ENCODE results near the gene NFE2L3. TPM values are rescaled to one million over a fixed set of nuclear protein-coding genes. Genes with fewer than 3 reads are reported as not detected.

NFE2L3 gene
- total and polyA plus RNA-seq, 2 donors (not counting 1 experiment from before 2014, with no cell fraction given) = 1.4 to 1.6 TPM

DNA sequence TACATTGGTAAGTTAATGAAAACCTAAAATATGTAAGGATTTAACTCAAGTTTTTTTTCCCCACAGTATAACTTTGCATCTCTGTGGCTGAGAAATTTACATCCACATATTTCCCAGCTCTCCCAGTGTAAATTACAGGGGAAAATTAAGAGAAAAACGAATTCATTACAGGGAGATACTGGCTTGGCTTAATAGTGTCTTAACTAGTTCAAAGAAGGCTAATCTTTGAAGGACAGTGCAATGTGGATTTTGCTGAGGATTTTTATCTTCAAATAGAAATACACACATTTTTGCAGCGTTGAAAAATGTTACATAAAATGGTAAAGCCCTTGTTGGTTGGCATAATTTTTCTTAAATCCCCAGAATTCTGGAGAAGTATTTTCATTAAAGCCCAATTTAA lies 51.0 kb downstream of the NFE2L3 start:
- peak overlapping the region; percentile 100 for H3K9ac ChIP-seq (ENCODE audit: low read length)
- DNase-seq (no peak), ATAC-seq (ENCODE audit: low read depth) (no peak)
- TF ChIP-seq EZH2 (IDR thresholded peaks at IDR 0.05; ENCODE audit: borderline replicate concordance, insufficient read depth, low read depth, low read length, poor library complexity, severe bottlenecking) = no peak
- TF ChIP-seq, protein P1, sequence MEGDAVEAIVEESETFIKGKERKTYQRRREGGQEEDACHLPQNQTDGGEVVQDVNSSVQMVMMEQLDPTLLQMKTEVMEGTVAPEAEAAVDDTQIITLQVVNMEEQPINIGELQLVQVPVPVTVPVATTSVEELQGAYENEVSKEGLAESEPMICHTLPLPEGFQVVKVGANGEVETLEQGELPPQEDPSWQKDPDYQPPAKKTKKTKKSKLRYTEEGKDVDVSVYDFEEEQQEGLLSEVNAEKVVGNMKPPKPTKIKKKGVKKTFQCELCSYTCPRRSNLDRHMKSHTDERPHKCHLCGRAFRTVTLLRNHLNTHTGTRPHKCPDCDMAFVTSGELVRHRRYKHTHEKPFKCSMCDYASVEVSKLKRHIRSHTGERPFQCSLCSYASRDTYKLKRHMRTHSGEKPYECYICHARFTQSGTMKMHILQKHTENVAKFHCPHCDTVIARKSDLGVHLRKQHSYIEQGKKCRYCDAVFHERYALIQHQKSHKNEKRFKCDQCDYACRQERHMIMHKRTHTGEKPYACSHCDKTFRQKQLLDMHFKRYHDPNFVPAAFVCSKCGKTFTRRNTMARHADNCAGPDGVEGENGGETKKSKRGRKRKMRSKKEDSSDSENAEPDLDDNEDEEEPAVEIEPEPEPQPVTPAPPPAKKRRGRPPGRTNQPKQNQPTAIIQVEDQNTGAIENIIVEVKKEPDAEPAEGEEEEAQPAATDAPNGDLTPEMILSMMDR (IDR thresholded peaks at IDR 0.05) = no peak
- H4K20me1 ChIP-seq (ENCODE audit: control insufficient read depth, insufficient read depth, low read length, poor library complexity, severe bottlenecking) = peaks cover 51% of the 10 kb centered on the region
- no CpG with 5 or more reads among the region's 2 CpGs for WGBS (ENCODE audit: insufficient coverage)
- POLR2A ChIA-PET = interaction anchor here (0.6 kb wide), 1 partner anchor 128 kb away, joined by 4 read pairs; no protein-coding TSS in a partner anchor
- H3K4me3 ChIP-seq (ENCODE audit: control extremely low read depth in 1 of 5, extremely low read depth in 1 of 5, insufficient read depth in 1 of 5, low read depth in 2 of 5, low read length in 4 of 5) = peak overlapping the region in 4 of 5 experiments; percentile 80 to 100 (median 88)
- CTCF ChIA-PET = interaction anchor here (0.5 to 9.6 kb wide), 5 partner anchors 44 to 976 kb away, joined by 3 to 84 read pairs (median 13); no protein-coding TSS in a partner anchor
- H3K4me2 ChIP-seq (replicated peaks; ENCODE audit: low read depth, low read length, poor library complexity, severe bottlenecking) = peak overlapping the region; percentile 82
- Mint-ChIP-seq H3K4me1 (peaks cover 34% of the 10 kb centered on the region), H3K4me3 (peak overlapping the region; percentile 90), H3K27me3 (no peaks in the 10 kb centered on the region), H3K27ac (peak overlapping the region; percentile 92), H3K9me3 (ENCODE audit: insufficient read depth) (no peaks in the 10 kb centered on the region)
- H3K27ac ChIP-seq (ENCODE audit: low read length in 2 of 2) = peak overlapping the region in 1 of 2 donors; percentile 97
- intact Hi-C loops (cut with micrococcal nuclease) = loop anchor here (2.0 kb wide), 1 partner anchor 14 kb away; no protein-coding TSS in a partner anchor
- H3K4me1 ChIP-seq (ENCODE audit: control insufficient read depth in 2 of 2, insufficient read depth in 2 of 2, low read length in 2 of 2) = peaks cover 16 to 22% of the 10 kb centered on the region in 2 donors
- H3K9me3 ChIP-seq (ENCODE audit: control extremely low read depth in 1 of 3, control insufficient read depth in 2 of 3, insufficient read depth in 1 of 3, low read length in 2 of 3) = no peaks in the 10 kb centered on the region
- H3K36me3 ChIP-seq (replicated peaks in 1 of 2; ENCODE audit: control extremely low read depth in 1 of 2, control insufficient read depth in 1 of 2, extremely low read depth in 1 of 2, insufficient read depth in 2 of 2, low read length in 1 of 2) = peaks cover 5 to 38% of the 10 kb centered on the region in 2 experiments
- H3K27me3 ChIP-seq (replicated peaks in 1 of 4; ENCODE audit: control extremely low read depth in 1 of 4, control insufficient read depth in 3 of 4, insufficient read depth in 4 of 4, low read length in 3 of 4) = no peaks in the 10 kb centered on the region
- no peak overlapping the region for H2AFZ ChIP-seq (ENCODE audit: insufficient read depth, low read depth, low read length, poor library complexity, severe bottlenecking)
- peaks cover 72% of the 10 kb centered on the region for H3K79me2 ChIP-seq (ENCODE audit: control insufficient read depth, insufficient read depth, low read length)

DNA sequence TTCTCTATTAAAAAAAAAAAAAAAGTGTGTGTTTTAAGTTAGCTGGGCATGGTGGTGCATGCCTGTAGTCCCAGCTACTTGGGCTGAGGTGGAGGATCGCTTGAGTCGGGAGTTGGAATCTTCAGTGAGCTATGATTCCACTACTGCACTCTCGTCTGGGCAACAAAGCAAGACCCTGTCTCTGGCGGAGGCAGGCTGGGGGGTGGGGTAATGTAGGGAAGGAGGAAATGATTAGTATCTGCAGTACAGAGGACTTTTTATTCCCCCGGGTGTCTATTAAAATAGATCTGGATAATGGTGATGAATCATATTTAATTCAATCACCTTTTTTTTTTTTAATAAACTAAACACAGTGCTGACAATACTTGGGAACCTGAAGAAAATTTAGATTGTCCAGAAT lies 56.0 kb downstream of the NFE2L3 start:
- no peak overlapping the region for H3K27ac Mint-ChIP-seq
- no peak for DNase-seq
- peaks cover 26% of the 10 kb centered on the region for H4K20me1 ChIP-seq (ENCODE audit: control insufficient read depth, insufficient read depth, low read length, poor library complexity, severe bottlenecking)
- H3K36me3 ChIP-seq (replicated peaks in 1 of 2; ENCODE audit: control extremely low read depth in 1 of 2, control insufficient read depth in 1 of 2, extremely low read depth in 1 of 2, insufficient read depth in 2 of 2, low read length in 1 of 2) = peaks cover 8 to 68% of the 10 kb centered on the region in 2 experiments
- WGBS (ENCODE audit: insufficient coverage) = 93% methylated on average over 2 of the region's 5 CpGs
- CTCF ChIA-PET = interaction anchor here (0.7 to 1.7 kb wide), 6 partner anchors 10 to 373 kb away, joined by 3 to 5 read pairs (median 4); no protein-coding TSS in a partner anchor
- H3K4me1 Mint-ChIP-seq = peaks cover 37% of the 10 kb centered on the region
- H3K9ac ChIP-seq (ENCODE audit: low read length) = no peak overlapping the region
- peaks cover 32% of the 10 kb centered on the region for H3K79me2 ChIP-seq (ENCODE audit: control insufficient read depth, insufficient read depth, low read length)
- ATAC-seq (ENCODE audit: low read depth) = no peak
- no peak overlapping the region for H2AFZ ChIP-seq (ENCODE audit: insufficient read depth, low read depth, low read length, poor library complexity, severe bottlenecking)
- H3K4me3 ChIP-seq (ENCODE audit: control extremely low read depth in 1 of 5, extremely low read depth in 1 of 5, insufficient read depth in 1 of 5, low read depth in 2 of 5, low read length in 4 of 5) = no peak overlapping the region
- no peak overlapping the region for H3K4me2 ChIP-seq (replicated peaks; ENCODE audit: low read depth, low read length, poor library complexity, severe bottlenecking)
- H3K27me3 ChIP-seq (replicated peaks in 1 of 4; ENCODE audit: control extremely low read depth in 1 of 4, control insufficient read depth in 3 of 4, insufficient read depth in 4 of 4, low read length in 3 of 4) = no peaks in the 10 kb centered on the region
- H3K9me3 ChIP-seq (ENCODE audit: control extremely low read depth in 1 of 3, control insufficient read depth in 2 of 3, insufficient read depth in 1 of 3, low read length in 2 of 3) = no peaks in the 10 kb centered on the region
- no peaks in the 10 kb centered on the region for H3K9me3 Mint-ChIP-seq (ENCODE audit: insufficient read depth)
- no peak overlapping the region for H3K4me3 Mint-ChIP-seq
- POLR2A ChIA-PET = interaction anchor here (0.7 to 1.1 kb wide), 2 partner anchors 10 to 79 kb away, joined by 5 to 14 read pairs; no protein-coding TSS in a partner anchor
- H3K4me1 ChIP-seq (ENCODE audit: control insufficient read depth in 2 of 2, insufficient read depth in 2 of 2, low read length in 2 of 2) = peaks cover 14 to 16% of the 10 kb centered on the region in 2 donors
- H3K27me3 Mint-ChIP-seq = no peaks in the 10 kb centered on the region
- no peak overlapping the region for H3K27ac ChIP-seq (ENCODE audit: low read length in 2 of 2)
- intact Hi-C loops (cut with micrococcal nuclease) = no loop called here
- TF ChIP-seq, protein P1 (IDR thresholded peaks at IDR 0.05) = no peak
- no peak for TF ChIP-seq EZH2 (IDR thresholded peaks at IDR 0.05; ENCODE audit: borderline replicate concordance, insufficient read depth, low read depth, low read length, poor library complexity, severe bottlenecking)
